Activated CD4-positive, alpha-beta memory T cell treated with anti-CD3 and anti-CD28 coated beads for 36 hours (primary cell): ENCODE measurements around the gene DMAP1. TPM values are rescaled to one million over a fixed set of nuclear protein-coding genes. Genes with fewer than 3 reads are reported as not detected.

Experiments
- CTCF ChIA-PET: fragments of 350-600 bp; sonication (Branson Sonifier 250); formaldehyde crosslinking; loops from one replicate; lab custom pipeline; 2021; ENCODE audit warnings: antibody characterized with exemption, inconsistent platforms; lab: Charles Lee
- POLR2A ChIA-PET: fragments of 350-600 bp; sonication (Branson Sonifier 250); formaldehyde crosslinking; loops from one replicate; lab custom pipeline; 2021; ENCODE audit warnings: antibody characterized with exemption; lab: Charles Lee
- DNase-seq: peaks from one replicate; pipeline ENCODE4 v3.0.0-alpha.2; 2020
- H3K27ac Mint-ChIP-seq: one replicate; pipeline ENCODE4 v1.8.0; 2021; ENCODE audit warnings: mixed read lengths
- H3K27me3 Mint-ChIP-seq: one replicate; pipeline ENCODE4 v1.8.0; 2021; ENCODE audit warnings: mixed read lengths
- H3K36me3 Mint-ChIP-seq: one replicate; pipeline ENCODE4 v1.8.0; 2021; ENCODE audit warnings: mixed read lengths
- H3K4me1 Mint-ChIP-seq: one replicate; pipeline ENCODE4 v1.8.0; 2021; ENCODE audit warnings: low read depth, mixed read lengths
- H3K4me3 Mint-ChIP-seq: one replicate; pipeline ENCODE4 v1.8.0; 2021; ENCODE audit warnings: mild to moderate bottlenecking, mixed read lengths
- H3K9me3 Mint-ChIP-seq: one replicate; pipeline ENCODE4 v1.8.0; 2021; ENCODE audit warnings: mixed read lengths
- intact Hi-C: fragments of 100-400 bp; cut with micrococcal nuclease; formaldehyde crosslinking; loops from one replicate; pipeline ENCODE4 v1.15.1; 2023
- total RNA-seq, 2 experiments: library from RNA; stranded (reverse); gene quantifications; one replicate each; pipeline ENCODE4 v1.2.3, GENCODE V29; 2021

The DMAP1 gene
- total RNA-seq, 2 experiments from 2014 or later, result 31.1 to 32.8 TPM

- Mint-ChIP-seq H3K36me3 (peaks cover 26% of the 10 kb centered on the region), H3K4me3 (no peak overlapping the region), H3K27ac (peak overlapping the region; percentile 36), H3K4me1 (peaks cover 25% of the 10 kb centered on the region), H3K27me3 (no peaks in the 10 kb centered on the region), H3K9me3 (no peaks in the 10 kb centered on the region)
- intact Hi-C loops, result no loop called here
- ChIA-PET CTCF (interaction anchor here (0.6 to 4.6 kb wide), 14 partner anchors 9 to 377 kb away, joined by 3 to 52 read pairs (median 4); no protein-coding TSS in a partner anchor), POLR2A (no interaction called here)
- DNase-seq, result no peak
Observed at GRCh38 chr1:44218503-44219300, 5.4 kb downstream of the DMAP1 start.

DNA sequence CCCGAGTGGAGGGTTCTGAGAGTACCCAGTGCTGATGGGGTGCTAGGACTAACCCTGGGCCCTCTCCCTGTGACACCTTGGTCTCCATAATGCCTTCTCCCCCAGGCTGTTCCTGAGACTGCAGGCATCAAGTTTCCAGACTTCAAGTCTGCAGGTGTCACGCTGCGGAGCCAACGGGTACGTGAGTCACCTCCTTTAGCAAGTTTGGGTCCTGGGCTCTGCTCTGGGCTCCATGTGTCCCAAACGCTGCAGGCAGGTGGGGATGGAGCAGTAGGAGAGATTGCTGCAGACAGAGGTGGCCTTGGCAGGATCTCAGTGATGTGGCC lies 6.0 kb downstream of the DMAP1 start:
- Mint-ChIP-seq H3K4me3 (no peak overlapping the region), H3K27me3 (no peaks in the 10 kb centered on the region), H3K36me3 (peaks cover 26% of the 10 kb centered on the region), H3K4me1 (peaks cover 20% of the 10 kb centered on the region), H3K9me3 (no peaks in the 10 kb centered on the region), H3K27ac (no peak overlapping the region)
- ChIA-PET POLR2A (no interaction called here), CTCF (interaction anchor here (1.0 to 4.6 kb wide), 5 partner anchors 14 to 376 kb away, joined by 3 to 52 read pairs (median 7); no protein-coding TSS in a partner anchor)
- intact Hi-C loops, result no loop called here
- DNase-seq, result no peak

DNA sequence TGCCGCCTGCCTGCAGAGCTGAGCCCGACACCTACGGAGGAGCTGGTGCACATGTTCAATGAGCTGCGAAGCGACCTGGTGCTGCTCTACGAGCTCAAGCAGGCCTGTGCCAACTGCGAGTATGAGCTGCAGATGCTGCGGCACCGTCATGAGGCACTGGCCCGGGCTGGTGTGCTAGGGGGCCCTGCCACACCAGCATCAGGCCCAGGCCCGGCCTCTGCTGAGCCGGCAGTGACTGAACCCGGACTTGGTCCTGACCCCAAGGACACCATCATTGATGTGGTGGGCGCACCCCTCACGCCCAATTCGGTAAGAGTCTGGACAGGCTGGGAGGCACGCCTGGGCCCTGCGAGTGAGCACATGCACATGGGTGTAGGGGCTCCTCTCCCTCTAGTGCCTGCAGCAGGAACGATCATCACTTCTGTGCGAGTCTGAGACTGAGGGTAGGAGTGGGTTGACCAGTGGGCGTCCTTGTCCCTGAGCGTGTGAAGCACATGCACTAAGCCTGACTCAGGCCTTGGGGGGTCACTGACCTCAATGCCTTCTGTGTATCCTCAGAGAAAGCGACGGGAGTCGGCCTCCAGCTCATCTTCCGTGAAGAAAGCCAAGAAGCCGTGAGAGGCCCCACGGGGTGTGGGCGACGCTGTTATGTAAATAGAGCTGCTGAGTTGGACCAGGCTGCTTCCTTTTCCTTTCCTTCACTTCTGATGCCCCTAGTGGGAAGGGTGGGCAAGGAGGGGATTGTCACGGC lies 6.9 kb downstream of the DMAP1 start:
- H3K27ac Mint-ChIP-seq, result no peak overlapping the region
- no peak overlapping the region for H3K4me3 Mint-ChIP-seq
- intact Hi-C loops, result no loop called here
- ChIA-PET POLR2A (no interaction called here), CTCF (interaction anchor here (1.1 to 1.9 kb wide), 2 partner anchors 13 to 94 kb away, joined by 3 to 7 read pairs; no protein-coding TSS in a partner anchor)
- no peaks in the 10 kb centered on the region for H3K27me3 Mint-ChIP-seq
- peaks cover 24% of the 10 kb centered on the region for H3K36me3 Mint-ChIP-seq
- DNase-seq, result no peak
- H3K9me3 Mint-ChIP-seq, result no peaks in the 10 kb centered on the region
- peaks cover 12% of the 10 kb centered on the region for H3K4me1 Mint-ChIP-seq

- DNase-seq, result no peak
Observed at GRCh38 chr1:44220755-44221154, 7.5 kb downstream of the DMAP1 start.

DNA sequence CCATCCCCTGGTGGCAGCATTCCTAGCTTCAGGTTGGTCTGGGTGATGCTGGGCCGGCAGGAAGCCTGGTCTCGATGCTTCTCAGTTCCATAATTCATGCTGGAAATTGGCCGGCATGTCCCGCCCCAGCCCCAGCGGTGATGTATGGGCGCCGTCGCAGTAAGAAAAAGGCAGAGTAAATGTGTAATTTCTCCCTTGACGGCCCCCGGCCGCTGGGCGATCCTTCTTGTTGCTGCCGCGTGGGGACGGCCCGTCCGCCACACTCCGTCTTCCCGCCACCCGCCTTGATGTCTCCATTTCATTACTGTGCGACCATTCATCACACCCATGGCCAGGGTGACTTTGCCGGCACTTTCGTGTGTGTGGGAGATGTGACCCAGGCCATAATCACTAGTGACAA lies 8.5 kb downstream of the DMAP1 start:
- Mint-ChIP-seq H3K9me3 (no peaks in the 10 kb centered on the region), H3K27ac (no peak overlapping the region), H3K4me3 (no peak overlapping the region), H3K4me1 (peaks cover 9% of the 10 kb centered on the region), H3K36me3 (peaks cover 17% of the 10 kb centered on the region), H3K27me3 (no peaks in the 10 kb centered on the region)
- intact Hi-C loops, result no loop called here
- POLR2A ChIA-PET, result no interaction called here
- no peak for DNase-seq
- CTCF ChIA-PET, result no interaction called here

More at GRCh38 chr1:44220755-44221154, 7.5 kb downstream of the DMAP1 start:
- Mint-ChIP-seq H3K4me1 (peaks cover 9% of the 10 kb centered on the region), H3K9me3 (no peaks in the 10 kb centered on the region), H3K27me3 (no peaks in the 10 kb centered on the region), H3K36me3 (peaks cover 19% of the 10 kb centered on the region), H3K27ac (no peak overlapping the region), H3K4me3 (no peak overlapping the region)
- intact Hi-C loops, result no loop called here
- CTCF ChIA-PET, result no interaction called here
- POLR2A ChIA-PET, result no interaction called here

DNA sequence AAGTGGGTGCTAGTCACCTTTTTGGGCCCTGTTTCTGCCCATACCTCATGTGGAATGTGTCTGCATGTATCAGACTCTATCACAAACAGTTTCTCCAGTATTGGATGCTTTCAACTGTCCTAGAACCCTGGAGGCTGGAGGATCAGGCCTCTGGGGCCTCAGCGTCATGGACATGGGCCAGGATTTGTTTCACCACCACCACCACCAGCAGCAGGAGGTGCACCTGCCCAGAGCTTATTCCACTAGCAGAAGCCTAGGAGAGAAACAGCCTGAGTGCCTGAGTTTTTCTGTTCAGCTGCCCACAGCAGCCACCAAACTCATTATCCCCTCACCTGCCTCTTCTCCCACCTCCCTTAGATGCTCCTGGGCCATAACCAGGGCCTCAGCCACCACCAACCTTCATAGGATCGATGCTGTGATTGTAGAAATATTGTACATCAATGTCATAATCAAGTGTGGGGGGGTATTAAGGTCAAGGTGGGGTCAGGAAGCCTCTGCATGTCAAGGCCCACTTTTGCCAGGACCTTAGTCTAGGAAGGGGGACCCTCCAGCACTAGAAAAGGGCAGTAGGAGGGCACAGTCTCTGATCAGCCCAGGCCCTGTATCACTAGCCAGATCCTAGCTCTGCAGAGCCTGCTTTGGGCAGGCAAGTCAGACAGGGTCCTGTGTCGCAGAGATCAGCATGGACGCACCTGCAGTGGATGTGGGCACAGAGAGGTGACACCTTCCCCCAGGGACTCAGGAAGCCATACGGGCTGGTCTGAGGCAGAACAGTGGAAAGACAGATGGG lies 9.3 kb downstream of the DMAP1 start:
- Mint-ChIP-seq H3K27me3 (no peaks in the 10 kb centered on the region), H3K27ac (no peak overlapping the region), H3K36me3 (peaks cover 17% of the 10 kb centered on the region), H3K4me3 (no peak overlapping the region), H3K9me3 (peaks cover 2% of the 10 kb centered on the region), H3K4me1 (peaks cover 4% of the 10 kb centered on the region)
- ChIA-PET CTCF (no interaction called here), POLR2A (no interaction called here)
- intact Hi-C loops, result no loop called here
- DNase-seq, result no peak

GRCh38 chr1:44223187-44223610 lies 9.9 kb downstream of the DMAP1 start:
- Mint-ChIP-seq H3K27ac (no peak overlapping the region), H3K36me3 (peaks cover 17% of the 10 kb centered on the region), H3K4me3 (no peak overlapping the region), H3K9me3 (peaks cover 2% of the 10 kb centered on the region), H3K4me1 (peaks cover 3% of the 10 kb centered on the region), H3K27me3 (no peaks in the 10 kb centered on the region)
- POLR2A ChIA-PET, result no interaction called here
- no peak for DNase-seq
- intact Hi-C loops, result no loop called here
- CTCF ChIA-PET, result no interaction called here

GRCh38 chr1:44225761-44226160 lies 12.5 kb downstream of the DMAP1 start:
- H3K4me3 Mint-ChIP-seq, result no peak overlapping the region
- H3K27ac Mint-ChIP-seq, result no peak overlapping the region
- peaks cover 5% of the 10 kb centered on the region for H3K36me3 Mint-ChIP-seq
- ChIA-PET POLR2A (interaction anchor here (0.6 kb wide), 1 partner anchor 948 kb away, joined by 3 read pairs; no protein-coding TSS in a partner anchor), CTCF (interaction anchor here (1.0 kb wide), 1 partner anchor 8 kb away, joined by 5 read pairs; no protein-coding TSS in a partner anchor)
- DNase-seq, result no peak
- intact Hi-C loops, result no loop called here
- peaks cover 2% of the 10 kb centered on the region for H3K9me3 Mint-ChIP-seq
- peaks cover 3% of the 10 kb centered on the region for H3K4me1 Mint-ChIP-seq
- no peaks in the 10 kb centered on the region for H3K27me3 Mint-ChIP-seq

GRCh38 chr1:44227211-44227610 lies 13.9 kb downstream of the DMAP1 start:
- Mint-ChIP-seq H3K27me3 (no peaks in the 10 kb centered on the region), H3K27ac (no peak overlapping the region), H3K9me3 (peaks cover 2% of the 10 kb centered on the region), H3K4me3 (no peak overlapping the region), H3K4me1 (peaks cover 3% of the 10 kb centered on the region), H3K36me3 (peaks cover 1% of the 10 kb centered on the region)
- CTCF ChIA-PET, result interaction anchor here (1.2 to 1.7 kb wide), 2 partner anchors 9 to 10 kb away, joined by 5 to 10 read pairs; no protein-coding TSS in a partner anchor
- POLR2A ChIA-PET, result no interaction called here
- DNase-seq, result no peak
- intact Hi-C loops, result no loop called here

GRCh38 chr1:44228218-44228617 lies 14.9 kb downstream of the DMAP1 start:
- H3K36me3 Mint-ChIP-seq, result peaks cover 4% of the 10 kb centered on the region
- H3K27ac Mint-ChIP-seq, result no peak overlapping the region
- intact Hi-C loops, result no loop called here
- no peak for DNase-seq
- H3K9me3 Mint-ChIP-seq, result peaks cover 2% of the 10 kb centered on the region
- peaks cover 3% of the 10 kb centered on the region for H3K4me1 Mint-ChIP-seq
- ChIA-PET POLR2A (no interaction called here), CTCF (interaction anchor here (1.7 kb wide), 1 partner anchor 10 kb away, joined by 10 read pairs; no protein-coding TSS in a partner anchor)
- no peak overlapping the region for H3K4me3 Mint-ChIP-seq
- H3K27me3 Mint-ChIP-seq, result no peaks in the 10 kb centered on the region

- DNase-seq, result no peak
- ChIA-PET POLR2A (no interaction called here), CTCF (no interaction called here)
- Mint-ChIP-seq H3K4me3 (no peak overlapping the region), H3K27ac (no peak overlapping the region), H3K27me3 (no peaks in the 10 kb centered on the region), H3K36me3 (peaks cover 7% of the 10 kb centered on the region), H3K4me1 (no peaks in the 10 kb centered on the region), H3K9me3 (peaks cover 2% of the 10 kb centered on the region)
- intact Hi-C loops, result no loop called here
Observed at GRCh38 chr1:44229435-44230167, 16.3 kb downstream of the DMAP1 start.
